GM21528 (cell line): Measurements from ENCODE around the gene STX2.

Experiments used
- ATAC-seq: cut with Tn5 transposase; IDR thresholded peaks from one replicate; pipeline ENCODE4 v1.9.1; 2021; ENCODE audit warnings: mild to moderate bottlenecking, moderate library complexity; ENCODE audit not compliant: unreplicated experiment, low FRiP score

STX2 gene

DNA sequence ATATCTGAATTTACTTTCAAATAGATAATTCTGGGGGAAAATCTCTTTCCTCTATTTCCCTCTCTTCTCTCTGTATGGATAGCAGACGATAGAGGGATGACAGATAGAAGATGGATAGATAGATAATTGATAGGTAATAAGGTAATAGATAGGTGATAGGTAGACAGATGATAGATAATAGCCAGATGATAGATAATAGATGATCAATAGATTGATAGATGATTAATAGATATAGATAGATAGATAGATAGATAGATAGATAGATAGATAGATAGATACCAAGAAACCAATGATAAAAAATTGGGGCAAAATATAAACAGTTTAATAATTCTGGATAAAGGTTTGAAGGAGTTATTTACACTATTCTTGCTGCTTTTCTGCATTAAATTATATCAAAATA is 96.3 kb downstream of the STX2 start:
- ATAC-seq = no peak

GRCh38 chr12:130742112-130742511 is 96.9 kb downstream of the STX2 start:
- ATAC-seq = no peak
